GM12874 (cell line): ENCODE data around the gene BAD.
A peak's percentile ranks its signal among the peaks of the same experiment; 100 is the strongest.

Source experiments
- CTCF ChIP-seq: IDR thresholded peaks from 2 replicates; pipeline ENCODE4 v1.5.1; 2011; ENCODE audit warnings: low read depth, mild to moderate bottlenecking, control low read depth, low read length, moderate library complexity; ENCODE audit not compliant: insufficient read depth

The BAD gene

GRCh38 chr11:64289002-64289564 lies 4.6 kb upstream of the BAD start:
- no peak for TF ChIP-seq CTCF

GRCh38 chr11:64288353-64288750 lies 3.9 kb upstream of the BAD start:
- TF ChIP-seq CTCF = no peak

GRCh38 chr11:64287676-64288352 lies 3.3 kb upstream of the BAD start:
- no peak for TF ChIP-seq CTCF

- TF ChIP-seq CTCF = no peak
Measured at GRCh38 chr11:64286801-64287159, 2.3 kb upstream of the BAD start.

GRCh38 chr11:64285885-64286800 lies 1.7 kb upstream of the BAD start:
- peak; percentile 49 for TF ChIP-seq CTCF

- TF ChIP-seq CTCF = no peak
Measured at GRCh38 chr11:64284962-64285884, 758 bp upstream of the BAD start, which contains the start of gene GPR137. Gene GPR137, plus strand, starts transcription at chr11:64285848. Its CDS starts 677 bp downstream, at chr11:64286525.
